ENCODE measurements around the gene SLITRK4.

SLITRK4 gene

DNA sequence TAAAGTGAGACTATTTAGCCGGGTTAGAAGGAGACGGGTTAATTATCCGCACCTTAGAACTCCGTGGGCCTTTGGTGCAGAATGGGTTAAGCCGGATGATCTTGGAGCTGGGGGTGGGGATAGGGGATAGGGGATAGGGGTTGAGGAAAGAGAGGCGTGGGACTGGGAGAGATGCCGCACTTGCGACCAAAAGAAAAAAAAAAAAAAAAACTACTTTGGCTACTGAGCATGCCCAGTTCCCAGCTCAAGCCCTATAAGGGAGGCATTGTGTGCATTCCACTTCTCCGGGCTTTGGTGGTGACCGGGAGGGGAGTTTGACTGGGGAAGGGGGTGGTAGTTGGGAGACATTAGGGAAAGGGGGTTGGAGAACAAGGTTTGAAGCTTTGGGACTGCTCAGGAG is at the start of gene SLITRK4:
Gene SLITRK4, minus strand, starts transcription at position 187 of the 400 bp plus-strand sequence. CDS start 4,993 bp downstream, outside the sequence.
- no peak for TF ChIP-seq GATA2 (IDR thresholded peaks at IDR 0.05; ENCODE audit: low read depth, low read length)
- no peak for TF ChIP-seq GATA3 (IDR thresholded peaks at IDR 0.05; ENCODE audit: low read depth, low read length)

GRCh38 chrX:143683486-143683885 is 47.6 kb upstream of the SLITRK4 start:
- TF ChIP-seq GATA3 (IDR thresholded peaks at IDR 0.05; ENCODE audit: low read depth, low read length) = no peak
- no peak for TF ChIP-seq GATA2 (IDR thresholded peaks at IDR 0.05; ENCODE audit: low read depth, low read length)

DNA sequence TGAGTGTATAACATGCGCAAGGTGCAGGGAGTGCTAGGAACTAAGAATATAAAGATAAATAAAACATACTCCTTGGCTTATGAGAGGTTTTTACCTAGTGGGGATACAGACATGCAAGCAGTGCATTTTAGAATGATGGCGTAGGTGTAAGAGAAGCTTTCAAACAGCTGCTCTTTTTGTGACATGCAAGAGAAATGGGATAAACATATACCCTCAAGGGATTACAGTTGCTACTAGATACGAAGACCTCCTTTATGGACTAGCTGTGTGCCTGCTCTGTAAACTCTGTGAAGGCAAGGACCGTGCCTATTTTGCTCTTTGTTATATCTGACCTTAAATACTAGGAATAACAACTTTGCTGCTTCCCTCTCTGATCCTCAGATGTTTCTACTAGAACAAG is 39.0 kb upstream of the SLITRK4 start:
- TF ChIP-seq GATA3 (IDR thresholded peaks at IDR 0.05; ENCODE audit: low read depth, low read length) = no peak
- no peak for TF ChIP-seq GATA2 (IDR thresholded peaks at IDR 0.05; ENCODE audit: low read depth, low read length)

DNA sequence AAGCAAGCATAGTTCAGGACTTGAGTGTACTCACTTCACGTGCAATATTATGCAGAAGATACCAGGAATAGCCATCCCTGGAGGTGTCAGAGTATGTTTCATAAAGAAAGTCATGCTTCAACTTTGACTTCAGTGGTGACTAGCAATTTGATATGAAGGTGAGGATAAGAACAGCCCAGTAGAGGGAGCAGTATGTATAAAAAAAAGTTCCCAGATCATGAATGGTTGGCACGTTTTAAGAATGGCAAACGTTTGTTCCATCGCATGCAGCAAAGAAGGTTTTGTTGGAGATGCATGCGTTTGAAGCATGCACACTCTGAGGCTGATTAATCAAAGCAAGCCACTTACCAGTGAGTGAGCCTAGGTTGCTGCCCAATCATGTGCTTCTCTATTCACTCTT is 33.5 kb upstream of the SLITRK4 start:
- TF ChIP-seq GATA3 (IDR thresholded peaks at IDR 0.05; ENCODE audit: low read depth, low read length) = no peak
- TF ChIP-seq GATA2 (IDR thresholded peaks at IDR 0.05; ENCODE audit: low read depth, low read length) = no peak

DNA sequence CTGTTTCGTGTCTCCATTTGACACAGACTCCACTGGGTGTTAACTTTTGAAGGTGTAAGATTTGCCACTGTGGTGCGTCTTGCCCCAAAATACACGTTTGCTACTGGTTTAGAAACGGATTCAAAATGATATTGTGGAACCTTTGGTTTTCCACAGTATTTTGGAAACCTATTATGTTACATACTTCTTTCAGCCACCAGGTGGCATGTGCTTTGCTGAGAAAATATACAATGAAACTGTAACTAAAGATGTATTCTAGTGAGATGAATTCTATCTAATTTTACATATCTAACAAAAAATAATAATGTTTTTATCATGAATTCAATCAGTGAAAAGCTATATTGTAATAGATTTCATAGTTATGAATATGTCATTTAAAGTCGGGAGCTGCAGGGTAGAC is 28.4 kb upstream of the SLITRK4 start:
- no peak for TF ChIP-seq GATA3 (IDR thresholded peaks at IDR 0.05; ENCODE audit: low read depth, low read length)
- no peak for TF ChIP-seq GATA2 (IDR thresholded peaks at IDR 0.05; ENCODE audit: low read depth, low read length)

- TF ChIP-seq GATA2 (IDR thresholded peaks at IDR 0.05; ENCODE audit: low read depth, low read length) = no peak
- TF ChIP-seq GATA3 (IDR thresholded peaks at IDR 0.05; ENCODE audit: low read depth, low read length) = no peak
These were observed 27.9 kb upstream of the SLITRK4 start for GRCh38 chrX:143663755-143664154.

- TF ChIP-seq GATA2 (IDR thresholded peaks at IDR 0.05; ENCODE audit: low read depth, low read length) (no peak), GATA3 (IDR thresholded peaks at IDR 0.05; ENCODE audit: low read depth, low read length) (no peak)
These were observed 25.4 kb upstream of the SLITRK4 start for GRCh38 chrX:143661286-143661685.

- TF ChIP-seq GATA2 (IDR thresholded peaks at IDR 0.05; ENCODE audit: low read depth, low read length) (no peak), GATA3 (IDR thresholded peaks at IDR 0.05; ENCODE audit: low read depth, low read length) (no peak)
These were observed 12.8 kb upstream of the SLITRK4 start for GRCh38 chrX:143648705-143649104.

DNA sequence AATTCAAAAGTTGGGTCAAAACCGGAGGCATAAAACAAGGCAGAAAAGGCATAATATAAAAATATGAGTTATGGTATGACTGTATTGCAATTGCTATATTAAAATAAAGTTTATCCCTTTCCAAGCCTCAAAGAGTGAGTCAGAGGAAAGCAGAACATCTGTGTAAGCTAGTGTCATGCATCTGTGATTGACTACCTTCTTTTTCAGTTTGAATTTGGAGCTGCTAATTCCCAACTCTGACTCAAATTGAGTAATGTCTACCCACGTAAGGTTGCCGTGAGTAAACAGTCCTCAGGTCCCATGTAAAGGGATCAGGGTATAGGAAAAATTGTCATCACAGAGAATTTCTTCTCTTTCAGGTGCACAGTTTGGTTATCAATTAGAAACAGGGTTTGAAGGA is 6.5 kb upstream of the SLITRK4 start:
- TF ChIP-seq GATA2 (IDR thresholded peaks at IDR 0.05; ENCODE audit: low read depth, low read length) (no peak), GATA3 (IDR thresholded peaks at IDR 0.05; ENCODE audit: low read depth, low read length) (no peak)

DNA sequence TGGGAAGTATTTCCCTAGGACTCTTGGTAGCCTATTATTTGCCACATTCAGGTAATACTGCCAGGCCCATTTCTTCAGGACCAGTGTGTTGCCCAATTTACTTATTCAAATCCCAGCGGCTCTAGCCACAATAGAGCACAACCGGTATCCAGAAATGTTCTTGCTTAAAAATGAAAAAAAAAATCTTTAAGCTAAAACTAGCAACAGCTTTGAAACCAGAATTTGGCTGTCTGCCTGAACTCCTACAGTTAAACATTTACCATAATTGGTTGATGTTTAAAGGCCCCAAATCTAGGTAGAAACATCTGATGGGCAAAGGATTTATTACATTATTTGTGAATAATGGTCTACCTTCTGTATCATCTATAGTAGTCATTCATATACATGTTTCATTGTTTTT is 930 bp upstream of the SLITRK4 start:
- no peak for TF ChIP-seq GATA2 (IDR thresholded peaks at IDR 0.05; ENCODE audit: low read depth, low read length)
- TF ChIP-seq GATA3 (IDR thresholded peaks at IDR 0.05; ENCODE audit: low read depth, low read length) = no peak

- TF ChIP-seq GATA3 (IDR thresholded peaks at IDR 0.05; ENCODE audit: low read depth, low read length) (no peak), GATA2 (IDR thresholded peaks at IDR 0.05; ENCODE audit: low read depth, low read length) (no peak)
These were observed 1.0 kb downstream of the SLITRK4 start for GRCh38 chrX:143634663-143635455.

DNA sequence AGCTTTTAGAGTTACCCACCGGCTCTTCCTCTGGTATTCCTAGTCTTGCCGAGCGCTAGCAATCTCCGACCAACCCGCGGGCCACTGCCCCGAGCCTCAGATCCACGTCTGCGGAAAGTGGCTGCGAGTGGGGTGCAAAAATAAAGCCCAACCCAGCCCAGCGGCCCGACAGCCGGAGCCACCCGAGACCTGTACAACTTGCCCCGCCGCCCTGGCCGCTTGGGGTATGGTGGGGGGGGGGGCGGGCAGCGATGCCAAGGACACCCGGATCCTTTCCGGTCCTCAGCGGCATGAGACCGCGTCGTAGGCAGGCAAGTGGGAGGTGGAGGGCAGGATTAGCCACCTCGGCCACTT is 1.6 kb downstream of the SLITRK4 start:
- no peak for TF ChIP-seq GATA2 (IDR thresholded peaks at IDR 0.05; ENCODE audit: low read depth, low read length)
- TF ChIP-seq GATA3 (IDR thresholded peaks at IDR 0.05; ENCODE audit: low read depth, low read length) = no peak

- TF ChIP-seq GATA2 (IDR thresholded peaks at IDR 0.05; ENCODE audit: low read depth, low read length) (no peak), GATA3 (IDR thresholded peaks at IDR 0.05; ENCODE audit: low read depth, low read length) (no peak)
These were observed 2.2 kb downstream of the SLITRK4 start for GRCh38 chrX:143633461-143634308.

DNA sequence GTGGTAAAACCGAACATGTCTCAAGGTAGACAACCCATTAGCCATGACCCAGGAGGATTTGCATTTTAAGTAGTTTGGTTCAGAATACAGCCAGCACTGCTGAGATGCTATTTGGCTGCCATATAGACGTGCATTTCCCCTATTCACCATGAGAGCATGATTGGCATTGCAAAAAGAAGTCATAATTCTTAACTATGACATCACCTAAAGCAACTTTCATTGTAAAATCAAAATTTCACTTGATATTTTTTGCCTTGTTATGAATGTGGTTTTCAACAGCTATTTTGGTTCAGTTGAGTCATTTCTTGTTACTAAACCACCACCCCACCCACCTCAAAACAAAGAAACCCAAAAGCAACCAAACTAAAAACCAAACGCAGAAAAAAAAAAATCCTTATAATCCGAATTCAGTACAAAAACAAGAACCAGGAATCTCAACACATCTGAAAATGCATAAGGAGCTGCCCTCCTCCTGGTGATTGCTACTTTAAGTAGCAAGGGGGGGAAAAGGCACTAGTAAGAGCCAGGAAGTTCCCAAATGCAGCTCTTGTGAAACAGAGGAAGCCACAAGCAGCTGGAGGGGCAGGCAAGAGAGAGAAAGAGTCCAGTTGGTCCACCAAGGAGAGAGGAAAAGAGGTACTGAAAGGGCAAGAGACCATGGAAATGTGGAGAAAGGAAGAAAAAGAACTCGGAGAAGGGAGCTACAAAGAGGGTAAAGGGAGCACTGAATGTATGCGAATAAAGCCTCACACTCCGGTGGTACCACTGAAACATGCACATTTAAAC is 3.1 kb downstream of the SLITRK4 start:
- TF ChIP-seq GATA2 (IDR thresholded peaks at IDR 0.05; ENCODE audit: low read depth, low read length) (no peak), GATA3 (IDR thresholded peaks at IDR 0.05; ENCODE audit: low read depth, low read length) (no peak)

Measured in SH-SY5Y (cell line).